OCI-LY1 (cell line): Measurements from ENCODE around the gene TRPC3.

Experiments
- CTCF ChIP-seq: fragments of 200-600 bp; sonication (generic), shearing (Covaris generic); IDR thresholded peaks from 2 replicates; pipeline ENCODE4 v1.5.1; 2017; ENCODE audit warnings: mild to moderate bottlenecking, antibody characterized with exemption, low read length, moderate library complexity, mixed read lengths
- EZH2 ChIP-seq: fragments of 200-600 bp; sonication (generic), shearing (Covaris generic); IDR thresholded peaks from 2 replicates; pipeline ENCODE4 v1.8.0; 2017; ENCODE audit warnings: borderline replicate concordance, mixed run types, mild to moderate bottlenecking, antibody characterized with exemption, low read length, moderate library complexity, mixed read lengths

DNA sequence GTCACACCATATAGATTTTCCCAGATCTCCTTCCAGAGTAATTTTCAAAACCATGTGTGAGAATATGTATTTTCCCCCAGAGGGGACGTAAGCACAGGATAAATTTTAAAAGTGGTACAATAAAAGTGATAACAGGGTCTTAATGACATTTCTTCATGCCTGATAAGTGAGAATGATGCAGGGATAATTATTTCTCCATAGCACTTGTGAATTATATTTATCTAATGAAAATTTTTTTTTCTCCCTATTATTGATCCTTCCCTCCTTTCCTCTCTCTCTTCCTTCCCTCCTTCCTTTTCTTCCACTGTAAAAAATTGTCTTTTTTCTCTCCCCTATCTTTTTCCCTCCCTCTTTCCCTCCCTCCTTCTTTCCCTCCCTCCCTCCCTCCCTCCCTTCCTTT, 17.0 kb upstream of the TRPC3 start:
- TF ChIP-seq CTCF (no peak), EZH2 (no peak)
